GM21723 (cell line): Measurements from ENCODE around the gene C3orf49.

Experiments
- ATAC-seq: cut with Tn5 transposase; IDR thresholded peaks from one replicate; pipeline ENCODE4 v1.9.1; 2021; ENCODE audit warnings: mild to moderate bottlenecking, moderate library complexity; ENCODE audit not compliant: unreplicated experiment

C3orf49 gene, protein sequence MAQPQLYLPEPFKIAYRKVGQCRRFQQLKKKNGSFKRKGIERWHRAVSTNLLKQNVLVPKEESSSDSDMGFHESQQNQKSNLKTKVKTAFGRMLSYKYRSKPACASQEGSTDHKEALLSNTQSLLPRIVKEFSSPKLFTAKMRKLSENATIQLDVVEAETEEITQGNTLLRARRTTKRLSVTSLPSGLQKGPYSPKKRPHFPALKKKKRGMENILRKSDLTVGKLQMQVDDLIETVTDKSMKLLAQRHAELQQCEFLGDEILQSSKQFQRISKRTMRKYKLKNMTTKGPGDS

DNA sequence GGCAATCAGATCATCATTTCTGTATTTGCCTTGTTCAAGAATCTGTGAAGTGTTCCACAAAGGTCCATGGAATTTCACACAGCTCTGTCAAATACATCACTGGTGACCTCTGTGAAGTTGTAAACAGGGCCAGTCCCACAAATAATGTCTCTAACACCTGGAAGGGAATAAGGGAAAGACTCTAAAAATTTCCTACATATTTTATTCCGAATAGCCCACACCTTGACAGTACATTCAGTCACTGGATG lies at the start of gene C3orf49:
Gene C3orf49, plus strand, starts transcription at position 149 of the 248 bp plus-strand sequence. CDS start 173 bp downstream, outside the sequence.
- ATAC-seq, result no peak

DNA sequence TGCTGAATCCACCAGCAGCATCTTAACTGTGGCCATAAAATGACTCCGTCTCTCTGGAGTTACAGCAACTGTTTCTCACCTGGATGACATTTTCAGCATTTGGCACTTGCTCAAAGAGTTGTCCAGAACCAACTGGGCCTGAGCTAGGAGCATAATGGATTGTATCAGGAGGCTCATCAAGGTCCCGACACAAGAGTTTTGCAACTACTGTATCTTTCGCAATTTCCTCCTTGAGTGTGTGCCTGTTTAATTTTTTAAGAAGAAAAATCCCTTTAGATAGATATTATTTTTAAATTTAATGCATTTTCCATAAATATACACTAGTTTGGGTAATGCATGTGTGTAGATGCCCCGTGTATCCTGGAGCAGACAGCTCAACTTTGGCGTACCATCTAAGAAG lies 44.3 kb upstream of the C3orf49 start:
- no peak for ATAC-seq

DNA sequence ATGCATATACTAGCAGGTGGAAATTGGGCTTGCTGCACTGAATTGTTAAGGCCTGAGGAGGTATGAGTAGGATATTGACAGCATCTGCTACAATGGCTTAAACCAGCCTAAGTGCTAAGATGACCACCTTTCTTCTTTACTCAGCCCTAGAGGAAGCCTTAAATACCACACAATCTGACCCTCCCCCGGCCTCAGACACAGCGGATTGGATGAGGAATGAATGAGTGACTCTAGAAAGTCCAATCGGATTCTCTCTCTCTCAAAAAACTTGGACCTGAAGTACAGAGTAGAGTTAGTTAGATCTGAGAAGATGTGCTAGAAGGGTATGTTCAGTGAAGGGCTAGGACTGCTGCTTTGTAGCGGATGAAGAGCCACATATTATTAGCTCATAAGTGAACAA lies 39.9 kb upstream of the C3orf49 start:
- no peak for ATAC-seq

DNA sequence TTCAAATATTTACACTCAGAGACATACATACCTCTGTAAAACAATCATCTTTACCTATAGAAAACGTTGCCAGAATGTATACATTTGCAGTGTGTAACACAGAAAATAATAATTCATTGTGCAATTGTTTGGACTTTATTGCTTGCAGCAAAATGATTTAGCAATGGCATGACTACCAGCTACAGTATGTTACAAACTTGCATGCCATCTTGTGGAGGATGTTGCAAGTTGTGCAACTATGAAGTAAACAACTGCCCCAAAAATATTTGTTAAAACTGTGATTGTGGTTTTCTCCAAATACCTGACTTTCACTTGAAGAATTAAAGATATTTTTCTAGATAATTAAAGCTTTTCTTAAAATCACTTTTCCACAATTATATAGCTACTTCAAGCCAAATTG lies 27.1 kb upstream of the C3orf49 start:
- ATAC-seq, result no peak

DNA sequence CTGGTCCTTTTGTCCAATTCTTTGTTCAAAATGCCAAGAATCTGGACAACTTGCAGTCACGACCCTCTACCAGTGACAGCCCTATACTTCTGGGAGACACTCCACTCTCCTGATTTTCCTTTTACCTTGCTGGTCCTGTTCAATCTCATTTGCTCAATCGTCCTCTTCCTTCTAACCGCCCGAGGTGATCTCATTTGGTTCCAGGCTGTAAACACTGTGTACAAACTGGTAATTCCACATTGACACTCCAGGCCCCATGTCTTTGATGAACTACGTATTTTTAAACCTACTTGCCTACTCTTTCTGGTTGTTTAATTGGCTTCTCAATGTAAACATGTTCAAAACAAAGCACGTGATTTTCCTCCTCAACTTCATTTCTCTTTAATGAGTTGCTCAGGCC lies 23.7 kb upstream of the C3orf49 start:
- no peak for ATAC-seq

DNA sequence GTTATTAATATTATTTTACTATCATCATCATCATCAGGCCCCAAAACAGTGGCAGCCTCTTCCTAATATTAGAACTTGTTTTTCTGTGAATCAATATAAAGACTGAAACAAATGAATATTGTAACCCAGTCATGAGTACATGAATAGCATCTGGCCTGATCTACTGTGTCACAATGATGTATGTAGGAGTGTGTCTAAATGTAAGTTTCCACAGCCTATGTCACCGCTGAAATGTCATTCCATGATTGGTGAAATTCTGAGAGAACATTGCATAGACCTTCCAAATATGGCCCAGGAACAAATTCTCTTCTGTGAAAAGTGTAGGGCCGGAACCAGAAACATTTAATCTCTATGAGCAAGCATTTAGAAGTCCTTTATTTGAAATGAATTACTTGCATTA lies 20.6 kb upstream of the C3orf49 start:
- ATAC-seq, result no peak

DNA sequence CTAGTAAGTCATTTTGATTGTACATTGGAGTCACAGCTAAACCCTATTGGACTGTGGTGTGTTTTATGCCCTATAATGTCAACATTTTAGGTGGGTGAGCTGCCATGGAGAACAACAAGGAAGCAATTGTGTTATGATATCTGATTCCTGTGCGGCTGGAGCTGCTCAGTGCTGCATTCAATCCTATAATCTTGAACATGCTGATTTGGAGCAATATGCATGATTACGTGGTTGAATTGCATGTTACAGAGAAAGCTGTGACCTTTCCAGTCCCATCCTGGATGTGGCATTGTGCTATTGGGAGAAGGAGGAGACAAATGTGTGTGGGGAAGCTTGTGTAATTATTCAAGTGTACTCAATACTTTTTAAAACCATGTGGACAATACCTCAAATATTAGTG lies 20.1 kb upstream of the C3orf49 start:
- no peak for ATAC-seq

DNA sequence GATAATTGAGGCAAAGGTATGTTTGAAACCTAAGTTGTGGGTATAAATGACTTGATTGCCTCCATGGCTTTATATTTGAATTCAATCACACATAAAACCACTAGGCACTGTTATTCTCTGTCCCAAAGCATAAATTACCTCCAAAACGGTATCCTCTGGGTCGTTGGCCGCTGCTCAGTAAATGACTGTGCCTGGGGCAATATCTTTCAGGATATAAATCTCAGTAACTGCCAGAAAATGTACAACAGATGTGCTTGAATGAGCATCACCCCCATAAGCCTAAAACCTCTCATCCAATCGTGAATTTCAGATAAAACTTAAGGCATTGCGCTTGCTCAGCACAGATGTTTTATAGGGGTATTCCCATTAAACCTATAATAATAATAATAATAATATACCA lies 19.0 kb upstream of the C3orf49 start:
- no peak for ATAC-seq

DNA sequence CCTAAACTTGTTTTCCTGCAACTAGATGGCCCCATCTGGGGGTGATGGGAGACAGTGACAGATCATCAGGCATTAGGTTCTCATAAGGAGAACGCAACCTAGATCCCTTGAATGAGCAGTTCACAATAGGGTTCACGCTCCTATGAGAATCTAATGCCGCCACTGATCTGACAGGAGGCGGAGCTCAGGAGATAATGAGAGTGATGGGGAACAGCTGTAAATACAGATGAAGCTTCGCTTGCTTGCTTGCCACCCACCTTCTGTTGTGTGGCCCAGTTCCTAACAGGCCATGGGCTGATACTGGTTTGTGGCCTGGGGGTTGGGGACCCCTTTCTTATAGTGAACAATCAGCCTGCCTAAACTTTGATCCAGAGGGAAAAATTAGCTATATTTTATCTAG lies 15.2 kb upstream of the C3orf49 start:
- ATAC-seq, result no peak

DNA sequence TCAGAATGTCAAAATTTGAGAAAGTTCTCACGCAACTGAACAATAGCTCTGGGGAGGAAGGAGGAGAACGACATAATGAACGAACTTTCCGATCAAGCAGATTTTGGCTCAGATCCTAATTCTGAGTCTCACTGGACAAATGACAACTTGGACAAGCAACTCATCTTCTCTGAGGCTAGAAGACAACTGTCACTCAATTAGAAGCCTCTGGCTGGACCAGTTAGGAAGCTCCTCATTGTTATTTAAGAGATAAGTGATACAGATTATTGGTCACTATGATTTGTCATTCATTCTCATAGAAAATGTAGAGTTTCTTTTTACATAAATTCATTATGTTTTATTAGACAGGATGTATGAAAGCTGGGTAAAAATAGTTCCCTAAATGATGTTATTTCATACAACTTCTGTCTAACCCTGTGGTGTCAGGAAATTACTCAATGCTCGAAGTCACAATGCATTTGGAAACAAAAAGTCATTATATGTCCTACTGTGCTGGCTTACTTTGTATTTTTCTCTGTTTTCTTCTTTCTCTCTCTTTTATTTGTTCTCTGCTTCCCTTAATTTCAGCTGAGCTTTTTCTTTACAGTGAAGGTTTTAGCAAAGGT lies 11.0 kb upstream of the C3orf49 start:
- no peak for ATAC-seq

DNA sequence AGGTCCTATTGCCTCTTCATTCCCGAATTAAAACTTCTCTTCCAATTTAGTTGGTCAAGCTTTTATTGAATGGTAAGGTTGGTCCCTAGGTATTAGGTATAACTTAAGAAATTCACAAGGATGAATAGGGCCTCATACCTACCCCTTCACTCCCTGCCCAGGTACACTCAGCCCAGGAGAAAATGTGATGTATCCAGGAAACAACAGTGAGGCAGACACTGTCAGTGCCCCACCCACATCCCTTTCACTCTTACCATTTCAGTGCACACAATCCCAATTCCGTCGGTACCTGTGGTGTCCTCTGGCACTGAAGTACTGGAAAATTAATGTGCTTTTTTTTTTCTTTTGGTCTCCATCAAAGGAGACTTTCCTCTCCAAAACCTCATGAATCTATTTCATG lies 10.5 kb upstream of the C3orf49 start:
- ATAC-seq, result no peak

DNA sequence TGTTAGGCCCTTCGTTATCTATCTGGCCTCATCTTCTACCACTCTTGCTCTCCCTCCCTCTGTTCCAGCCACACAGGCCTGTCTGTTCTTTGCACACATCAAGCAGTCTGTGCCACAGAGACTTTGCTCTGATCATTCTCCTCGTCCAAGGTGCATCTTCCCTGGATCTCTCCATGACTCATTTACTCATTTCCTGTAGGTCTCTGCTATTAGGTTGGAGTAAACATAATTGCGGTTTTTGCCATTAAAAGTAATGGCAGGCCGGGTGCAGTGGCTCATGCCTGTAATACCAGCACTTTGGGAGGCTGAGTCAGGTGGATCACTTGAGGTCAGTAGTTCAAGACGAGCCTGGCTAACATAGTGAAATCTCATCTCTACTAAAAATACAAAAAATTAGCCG lies 9.5 kb upstream of the C3orf49 start:
- ATAC-seq, result no peak

DNA sequence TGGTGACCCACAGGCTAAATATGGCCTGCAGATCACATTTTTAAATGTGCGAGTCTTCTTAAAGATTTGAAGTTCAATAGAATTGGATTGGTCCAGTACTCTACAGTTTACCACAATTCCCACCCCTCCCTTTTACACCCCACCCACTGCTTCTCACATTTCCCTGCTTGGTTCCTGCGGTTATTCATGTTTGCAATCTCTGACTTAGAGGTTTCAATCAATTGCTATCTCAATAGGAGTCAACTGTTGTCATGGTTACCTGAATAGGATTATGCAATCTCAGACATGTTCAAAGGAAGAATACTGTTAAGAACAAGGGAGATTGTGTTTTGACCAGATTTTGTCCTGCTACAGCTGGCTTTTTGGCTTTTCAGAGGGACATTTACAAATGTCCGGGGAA lies 4.9 kb upstream of the C3orf49 start:
- ATAC-seq, result no peak

DNA sequence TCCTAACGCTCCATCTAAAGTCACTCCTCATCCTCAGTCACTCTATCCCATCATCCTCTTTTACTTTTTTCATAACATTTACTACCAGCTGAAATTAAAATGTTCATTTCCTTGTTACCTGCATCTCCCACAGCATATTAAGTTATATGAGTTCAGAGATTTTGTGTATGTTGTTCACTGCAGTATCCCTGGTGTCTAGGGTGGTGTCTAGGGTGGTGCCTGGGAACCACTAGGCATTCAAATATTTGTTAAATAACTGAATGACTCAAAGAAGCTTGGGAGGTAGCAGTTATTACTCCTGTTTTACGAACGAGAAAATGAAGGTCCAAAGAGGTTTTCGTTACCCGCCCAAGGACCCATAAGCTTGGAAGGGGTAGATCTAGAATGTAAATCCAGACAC lies 1.9 kb upstream of the C3orf49 start:
- no peak for ATAC-seq

DNA sequence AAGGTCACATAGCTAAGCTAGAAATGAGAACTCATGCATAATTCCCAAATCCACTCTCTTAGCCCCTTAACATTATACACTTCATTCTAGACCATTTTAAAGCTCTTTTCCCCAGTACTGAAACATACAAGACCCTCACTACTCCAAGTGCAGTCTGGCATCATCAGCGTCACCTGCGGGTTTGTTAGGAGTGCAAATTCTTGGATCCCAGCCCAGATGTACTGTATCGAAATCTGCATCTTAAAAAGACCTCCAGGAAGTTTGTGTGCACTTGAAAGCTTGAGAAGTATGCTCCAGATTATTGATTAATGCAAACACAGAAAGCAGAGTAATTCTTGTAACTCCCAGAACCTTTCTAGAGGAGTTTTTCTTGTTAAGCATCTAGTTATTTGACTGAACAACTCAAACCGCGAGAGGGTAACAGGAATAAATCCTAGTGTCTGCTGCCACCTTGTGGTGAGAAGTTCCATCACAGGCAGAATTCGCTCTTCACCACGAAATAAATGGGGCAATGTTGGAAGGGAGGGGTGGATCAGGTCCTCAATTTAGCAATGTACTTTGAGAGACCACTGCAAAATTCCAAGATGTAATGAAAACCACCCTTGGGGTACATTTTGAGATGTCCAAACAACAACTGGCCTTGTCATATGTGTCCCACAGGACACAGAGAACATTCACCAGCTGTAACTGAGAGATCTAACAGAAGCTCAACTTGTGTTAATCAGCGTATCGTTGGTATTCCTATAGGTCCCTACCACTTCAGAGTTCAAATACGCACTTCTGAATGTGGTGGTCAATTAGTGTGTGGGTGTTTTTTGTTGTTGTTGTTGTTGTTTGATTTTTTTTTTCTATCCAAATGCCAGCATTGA lies 583 bp upstream of the C3orf49 start:
- ATAC-seq, result peak; percentile 78

DNA sequence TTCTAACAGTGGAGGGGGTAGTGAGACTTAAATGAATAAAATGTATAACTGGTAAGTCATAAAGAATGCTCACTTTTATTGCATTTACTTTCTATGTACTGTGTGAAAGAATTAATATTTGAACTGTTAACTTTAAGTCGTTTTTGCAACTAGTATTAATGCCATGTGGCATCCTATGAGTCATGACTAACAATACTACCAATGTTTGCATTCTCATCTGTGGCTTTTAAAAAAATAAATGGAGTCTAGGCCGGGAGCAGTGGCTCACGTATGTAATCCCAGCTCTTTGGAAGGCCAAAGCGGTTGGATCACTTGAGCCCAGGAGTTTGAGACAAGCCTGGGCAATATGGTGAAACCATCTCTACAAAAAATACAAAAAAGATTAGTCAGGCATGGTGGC lies 5.2 kb downstream of the C3orf49 start:
- no peak for ATAC-seq

DNA sequence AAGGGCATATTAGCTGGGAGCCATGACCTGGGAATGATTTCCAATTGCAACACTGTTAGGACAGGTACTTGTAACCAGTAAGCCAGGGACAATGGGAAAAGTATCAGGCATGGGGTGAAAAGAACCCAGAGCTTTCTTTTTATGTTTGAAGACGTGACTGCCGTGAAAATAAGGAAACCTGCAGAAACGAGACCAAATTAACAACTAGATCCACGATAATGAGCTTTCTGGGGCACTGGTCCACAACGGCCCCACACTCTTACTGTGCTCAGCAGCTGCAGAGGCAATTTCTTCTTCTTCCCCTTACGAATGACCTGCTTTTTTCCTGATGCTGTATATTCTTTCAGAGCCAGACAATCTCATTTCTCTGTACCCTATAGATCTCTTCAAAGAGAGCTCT lies 11.4 kb downstream of the C3orf49 start:
- ATAC-seq, result no peak

DNA sequence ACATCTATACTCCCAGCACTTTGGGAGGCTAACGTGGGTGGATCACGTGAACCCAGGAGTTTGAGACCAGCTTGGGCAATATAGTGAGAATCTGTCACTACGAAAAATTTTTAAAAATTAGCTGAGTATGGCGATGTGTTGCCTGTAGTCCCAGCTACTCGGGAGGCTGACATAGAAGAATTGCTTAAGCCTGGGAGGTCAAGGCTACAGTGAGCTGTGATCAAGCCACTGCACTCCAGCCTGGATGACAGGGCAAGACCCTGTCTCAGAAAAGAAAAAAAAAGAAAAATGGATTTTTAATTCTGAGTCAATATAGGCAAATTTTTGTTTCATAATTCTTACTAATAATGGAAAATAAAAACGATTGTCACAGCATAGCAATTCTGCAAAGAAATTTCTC lies 13.3 kb downstream of the C3orf49 start:
- ATAC-seq, result no peak

DNA sequence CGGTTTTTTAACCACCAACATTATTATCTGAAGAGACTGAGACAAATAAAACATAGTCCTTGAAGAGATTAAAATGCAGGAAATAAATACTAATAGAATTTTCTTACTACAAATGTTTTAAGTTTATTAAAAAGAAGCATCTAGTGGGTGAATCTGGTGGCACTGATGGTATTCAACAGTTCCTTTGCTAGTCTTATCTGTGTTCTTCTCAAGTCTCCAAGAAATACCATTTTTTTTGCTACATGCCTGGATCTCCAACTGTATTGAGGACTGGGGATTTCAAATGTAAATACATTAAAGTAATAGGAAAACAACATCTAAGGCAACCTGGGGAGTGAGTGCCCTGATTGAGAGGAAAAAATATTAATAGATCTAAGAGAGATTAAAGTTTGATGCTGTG lies 22.6 kb downstream of the C3orf49 start:
- no peak for ATAC-seq

DNA sequence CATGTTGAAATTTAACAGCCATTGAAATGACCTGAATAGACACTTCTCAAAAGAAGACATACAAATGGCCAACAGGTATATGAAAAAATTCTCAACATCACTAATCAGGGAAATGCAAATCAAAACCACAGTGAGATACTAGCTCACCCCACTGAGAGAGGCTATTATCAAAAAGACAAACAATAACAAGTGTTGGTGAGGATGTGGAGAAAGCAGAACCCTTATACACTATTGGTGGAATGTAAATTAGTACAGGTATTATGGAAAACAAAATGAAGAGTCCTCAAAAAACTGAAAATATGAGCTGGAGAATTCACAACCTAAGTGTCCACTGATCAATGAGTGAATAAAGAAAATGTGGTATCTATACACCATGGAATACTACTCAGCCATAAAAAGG lies 23.0 kb downstream of the C3orf49 start:
- no peak for ATAC-seq

DNA sequence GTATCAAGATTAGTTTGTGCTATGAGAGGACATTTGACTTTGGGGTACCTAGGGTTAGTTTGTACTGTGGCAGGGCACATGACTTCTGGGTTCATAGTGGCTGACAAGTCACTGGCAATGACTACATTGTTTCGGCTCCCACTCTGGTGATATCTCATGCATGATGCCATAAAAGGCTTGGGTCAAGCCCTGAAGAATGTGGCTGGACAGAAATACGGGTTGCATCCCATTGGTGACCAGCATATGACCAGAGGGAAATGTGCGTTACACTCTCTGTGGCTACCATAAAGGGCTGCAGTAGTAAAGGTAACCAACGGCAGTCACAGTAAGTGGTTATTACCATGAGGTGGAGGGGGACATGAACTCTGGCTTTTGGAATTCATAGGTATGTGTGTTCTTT lies 26.1 kb downstream of the C3orf49 start:
- ATAC-seq, result no peak

DNA sequence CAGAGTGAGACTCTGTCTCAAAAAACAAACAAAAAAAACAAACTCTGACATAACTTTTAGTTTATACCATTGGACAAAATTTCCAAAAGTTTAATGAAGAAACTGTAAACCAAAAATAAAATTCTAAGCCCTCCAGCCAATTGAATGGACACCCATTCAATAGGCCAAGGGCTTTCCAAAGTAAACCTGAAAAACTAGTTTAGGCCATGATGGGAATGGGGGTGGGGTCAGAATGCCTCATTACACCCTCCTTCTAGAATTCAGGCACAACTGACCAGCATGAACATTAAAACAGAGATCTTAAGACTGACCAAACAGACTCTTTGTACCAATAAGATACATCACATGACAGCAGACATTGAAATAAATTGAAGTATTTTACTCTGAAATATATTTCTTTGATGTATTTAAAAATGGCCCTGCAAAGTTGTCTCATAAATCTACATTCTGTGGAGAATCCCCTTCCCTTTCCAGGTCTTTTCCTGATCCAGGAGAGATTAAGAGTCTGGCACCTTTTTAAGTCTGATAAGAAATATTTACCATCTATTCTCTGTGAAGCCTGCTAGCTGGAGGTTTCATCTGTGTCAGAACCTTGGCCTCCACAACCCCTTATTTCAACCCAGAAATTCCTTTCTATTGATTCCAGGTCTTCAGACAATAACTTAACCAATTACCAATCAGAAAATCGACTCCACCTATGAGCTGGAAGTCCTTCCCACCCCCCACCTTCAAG lies 28.8 kb downstream of the C3orf49 start:
- no peak for ATAC-seq
